NCI-H748 treated with DMSO at 0.1 percent for 48 hours (cell line): ENCODE data around the gene DNASE1L1.

Experiments
- DNase-seq: peaks from one replicate; lab custom pipeline; 2025; lab: John Stamatoyannopoulos, UW

The DNASE1L1 gene

DNA sequence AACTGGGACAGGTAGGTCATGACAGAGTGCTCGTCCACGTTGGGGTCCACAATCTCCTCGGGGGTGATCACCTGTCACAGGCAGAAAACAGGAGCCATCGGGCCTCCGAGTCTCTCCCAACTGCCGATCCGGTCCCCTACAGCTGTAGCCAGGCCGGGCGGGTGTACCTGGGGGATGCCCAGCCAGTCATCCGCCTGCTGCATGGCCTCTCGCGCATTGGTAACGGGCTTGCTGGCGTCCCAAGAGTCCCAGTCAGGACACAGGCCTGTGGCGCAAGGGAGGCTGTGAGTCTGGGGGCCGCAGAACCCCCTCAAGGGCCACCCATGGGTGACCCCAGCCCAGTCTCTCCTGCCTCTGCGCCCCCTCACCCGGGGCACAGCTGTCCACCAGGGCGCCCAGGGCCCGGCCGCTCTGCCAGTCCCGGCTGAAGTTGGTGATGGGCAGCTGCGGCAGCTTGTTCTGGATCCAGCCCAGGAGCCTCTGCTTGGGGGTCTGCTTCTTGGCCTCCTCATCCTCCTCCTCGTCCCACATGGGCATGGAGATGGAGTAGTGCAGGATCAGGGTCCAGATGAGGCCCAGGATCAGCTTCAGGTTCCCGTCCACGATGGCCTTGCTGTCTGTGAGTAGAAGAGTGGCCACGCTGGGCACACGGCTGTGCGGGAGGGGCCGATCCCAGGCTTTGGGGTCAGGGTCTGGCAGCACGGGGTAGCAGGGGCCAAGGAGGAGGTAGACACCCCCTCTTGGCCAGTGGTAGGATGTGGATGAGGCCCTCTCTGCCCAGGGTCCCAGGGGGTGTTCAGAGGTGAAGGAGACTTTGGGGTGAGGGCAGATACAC is 41.4 kb downstream of the DNASE1L1 start:
- no peak for DNase-seq

GRCh38 chrX:154366666-154367055 is 42.4 kb downstream of the DNASE1L1 start:
- no peak for DNase-seq

DNA sequence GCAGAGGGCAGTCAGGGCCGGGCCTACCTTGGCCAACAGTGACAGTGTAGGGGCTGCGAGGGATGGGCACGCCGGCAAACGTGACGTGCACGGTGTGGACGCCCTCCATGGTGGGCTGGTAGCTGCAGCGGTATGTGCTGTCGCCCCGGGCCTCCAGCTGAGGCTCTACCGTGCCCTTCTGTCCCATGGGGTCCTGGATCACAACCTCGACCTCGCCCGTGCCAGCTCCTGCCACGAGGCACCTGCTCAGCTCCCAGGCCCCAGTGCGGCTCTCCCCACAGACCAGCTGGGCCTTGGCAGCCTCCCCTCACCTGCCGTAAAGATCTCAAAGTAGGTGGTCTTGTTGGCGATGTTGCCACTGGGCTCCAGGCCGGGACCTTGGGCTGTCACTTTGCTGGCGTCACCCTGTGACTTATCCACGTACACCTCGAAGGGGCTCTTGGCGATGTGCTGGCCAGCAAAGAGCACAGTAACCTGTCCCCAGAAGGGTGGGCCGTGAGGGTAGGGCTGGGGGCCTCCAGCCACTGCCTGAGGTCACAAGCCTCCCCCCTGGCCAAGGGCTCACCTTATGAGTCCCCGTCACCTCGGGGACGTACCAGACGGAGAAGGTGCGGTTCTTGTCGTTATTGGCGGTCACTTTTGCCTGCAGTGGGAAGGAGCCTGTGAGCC is 42.9 kb downstream of the DNASE1L1 start:
- DNase-seq: no peak

DNA sequence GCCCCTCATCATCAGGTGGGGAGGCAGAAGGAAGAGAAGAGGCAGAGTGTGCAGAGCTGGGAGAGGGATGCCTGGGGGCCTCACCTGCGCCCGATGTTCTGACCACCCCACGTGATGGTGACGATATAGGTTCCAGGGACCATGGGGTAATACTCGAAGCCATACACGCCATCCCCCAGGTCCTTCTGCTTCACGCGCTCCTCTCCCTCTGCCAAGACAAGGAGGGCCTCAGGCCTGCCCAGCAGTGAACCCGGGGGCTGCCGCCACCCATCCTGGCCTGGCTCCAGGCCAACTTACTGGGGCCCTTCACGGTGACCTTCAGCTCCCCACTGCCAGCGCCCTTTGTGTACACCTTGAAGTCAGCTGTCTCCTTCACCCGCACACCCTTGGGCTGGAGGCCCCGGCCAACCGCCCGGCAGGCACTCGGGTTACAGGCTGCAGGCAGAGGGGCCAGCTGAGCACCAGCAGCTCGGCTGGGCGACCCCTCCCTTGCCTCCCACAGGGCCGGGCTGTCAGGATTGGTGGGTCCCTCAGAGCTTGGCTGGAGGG is 43.9 kb downstream of the DNASE1L1 start:
- no peak for DNase-seq

DNA sequence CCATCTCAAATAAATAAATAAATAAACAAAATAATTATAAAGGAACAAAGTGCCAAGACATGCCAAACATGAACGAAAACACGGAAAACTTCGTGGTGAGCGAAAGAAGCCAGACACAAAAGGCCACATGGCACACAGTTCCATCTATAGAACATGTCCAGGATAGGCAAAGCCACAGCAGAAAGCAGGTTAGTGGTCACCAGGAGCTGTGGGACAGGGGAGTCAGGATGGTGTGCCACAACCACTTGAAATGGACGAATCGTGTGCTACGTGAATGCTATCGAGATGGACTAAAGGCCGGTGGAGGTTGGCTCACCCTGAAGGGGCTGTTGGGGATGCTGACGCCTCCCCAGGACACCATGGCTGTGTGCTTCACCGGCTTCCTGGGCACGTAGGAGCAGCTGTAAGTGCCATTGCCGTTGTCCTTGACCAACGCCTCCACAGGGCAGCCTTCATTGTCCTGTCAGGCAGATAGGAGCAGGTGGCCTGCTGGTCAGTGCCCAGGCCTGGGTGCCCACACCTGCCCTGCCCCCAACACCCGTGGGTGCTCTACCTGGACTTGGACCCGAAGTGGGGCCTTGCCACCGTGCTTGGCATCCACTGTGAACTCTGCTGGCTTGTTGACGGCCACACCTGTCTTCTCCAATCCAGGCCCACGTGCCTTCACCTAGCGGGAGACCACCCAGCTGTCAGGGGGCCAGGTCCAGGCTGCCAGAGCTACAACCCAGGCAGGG is 45.2 kb downstream of the DNASE1L1 start:
- no peak for DNase-seq

DNA sequence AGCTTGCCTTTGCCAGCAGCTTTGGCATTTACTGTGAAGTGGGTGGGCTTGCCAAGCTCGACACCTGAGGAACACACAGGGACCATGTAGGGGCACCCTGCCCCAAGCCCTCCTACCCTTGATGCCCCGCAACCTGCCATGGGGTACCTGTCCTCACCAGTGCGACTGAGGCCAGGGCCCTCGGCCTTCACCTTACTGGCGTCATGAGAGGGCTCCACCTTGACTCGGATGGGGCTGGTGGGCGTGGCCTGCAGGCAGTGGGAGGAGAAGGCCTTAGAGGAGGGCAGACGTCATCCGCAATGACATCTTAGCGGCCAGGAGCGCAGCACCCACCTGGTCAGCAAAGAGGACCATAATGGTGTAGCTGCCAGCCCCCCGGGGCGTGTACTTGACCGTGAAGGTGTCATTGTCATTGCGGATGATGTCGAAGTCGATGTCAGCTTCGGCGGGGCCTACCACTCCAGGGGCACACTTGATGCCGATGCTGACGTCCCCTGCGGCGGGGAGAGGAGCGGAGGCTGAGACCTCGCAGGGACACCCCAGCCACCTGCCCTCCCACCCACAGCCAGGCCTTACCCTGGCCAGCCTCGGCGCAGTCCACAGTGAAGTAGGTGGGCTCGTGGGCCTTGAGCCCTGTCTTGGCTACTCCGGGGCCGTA is 46.8 kb downstream of the DNASE1L1 start:
- no peak for DNase-seq

GRCh38 chrX:154360155-154360713 is 48.8 kb downstream of the DNASE1L1 start:
- no peak for DNase-seq

GRCh38 chrX:154359362-154360154 is 49.5 kb downstream of the DNASE1L1 start:
- DNase-seq: no peak

DNA sequence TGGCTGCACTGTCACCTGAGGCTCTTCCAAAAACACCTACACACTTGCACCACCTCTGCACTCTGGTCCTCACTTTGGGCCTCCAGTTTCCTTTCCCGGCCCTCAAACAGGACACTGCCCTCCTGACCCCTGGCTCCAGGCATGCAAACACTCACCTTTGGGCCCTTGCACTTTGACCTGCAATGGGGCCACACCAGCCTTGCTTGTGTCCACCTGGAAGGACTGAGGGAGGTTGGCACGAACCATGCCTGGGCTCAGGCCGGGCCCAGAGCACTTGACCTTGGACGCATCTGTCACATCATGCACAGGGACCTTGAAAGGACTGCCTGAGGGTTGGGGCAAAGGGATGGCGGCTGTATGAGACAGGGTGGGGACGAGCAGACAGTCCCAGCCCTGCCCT is 50.2 kb downstream of the DNASE1L1 start:
- no peak for DNase-seq

DNA sequence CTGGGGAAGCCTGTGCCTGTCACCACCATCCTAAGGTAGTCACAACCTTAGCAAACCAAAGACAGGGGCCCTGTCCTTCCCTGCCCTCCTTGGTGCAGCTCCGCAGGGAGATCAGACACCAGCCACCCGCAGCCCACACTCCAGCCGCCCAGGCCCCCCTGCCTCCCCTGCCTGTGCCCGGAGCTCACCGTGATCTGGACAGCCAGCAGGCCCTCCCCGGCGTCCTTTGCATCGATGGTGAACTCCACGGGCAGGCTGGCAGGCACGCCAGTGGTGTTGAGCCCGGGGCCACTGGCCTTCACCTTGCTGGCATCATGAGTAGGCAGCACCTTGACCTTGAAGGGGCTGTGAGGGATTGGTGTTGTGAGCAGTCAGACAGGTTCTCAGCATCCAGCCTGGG is 51.0 kb downstream of the DNASE1L1 start:
- DNase-seq: no peak

DNA sequence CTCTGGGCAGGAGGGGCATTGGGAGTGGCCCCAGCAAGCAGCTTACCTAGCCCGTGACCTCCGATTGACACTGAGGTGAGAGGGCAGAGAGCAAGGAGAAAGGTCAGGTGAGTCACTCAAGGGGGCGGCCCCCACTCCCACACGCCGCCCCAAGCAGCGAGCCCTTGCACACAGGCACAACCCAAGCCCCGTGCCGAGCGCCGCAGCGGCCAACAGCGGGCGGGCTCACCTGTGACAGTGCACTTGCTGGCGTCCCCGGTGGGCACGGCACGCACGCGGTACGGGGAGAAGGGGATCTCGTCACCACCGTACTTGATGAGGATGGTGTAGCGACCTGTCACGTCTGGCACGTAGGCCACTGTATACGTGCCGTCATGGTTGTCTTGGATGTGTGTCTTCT is 51.8 kb downstream of the DNASE1L1 start:
- DNase-seq: no peak

DNA sequence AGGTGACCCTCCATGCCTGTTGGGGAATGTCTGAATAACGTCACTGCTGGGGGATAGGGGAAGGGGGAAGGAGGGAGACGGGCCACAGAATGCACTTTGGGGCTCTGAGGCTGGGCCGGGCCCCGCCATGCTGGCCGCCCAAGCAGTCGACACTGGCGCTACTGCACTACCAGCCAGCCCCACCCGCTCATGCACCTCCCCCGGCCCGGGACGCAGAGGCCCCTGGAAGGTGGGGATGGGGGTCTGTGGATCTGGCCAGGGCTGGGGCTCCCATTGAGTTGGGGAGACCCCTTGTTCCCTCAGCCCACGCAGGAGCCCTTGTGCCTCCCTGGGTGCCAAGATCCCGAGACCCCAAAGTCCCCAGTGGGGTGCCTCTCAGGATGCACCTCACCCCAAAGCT is 52.5 kb downstream of the DNASE1L1 start:
- no peak for DNase-seq

GRCh38 chrX:154355776-154356140 is 53.3 kb downstream of the DNASE1L1 start:
- no peak for DNase-seq

- DNase-seq: no peak
Measured at GRCh38 chrX:154355094-154355775, 53.8 kb downstream of the DNASE1L1 start.

DNA sequence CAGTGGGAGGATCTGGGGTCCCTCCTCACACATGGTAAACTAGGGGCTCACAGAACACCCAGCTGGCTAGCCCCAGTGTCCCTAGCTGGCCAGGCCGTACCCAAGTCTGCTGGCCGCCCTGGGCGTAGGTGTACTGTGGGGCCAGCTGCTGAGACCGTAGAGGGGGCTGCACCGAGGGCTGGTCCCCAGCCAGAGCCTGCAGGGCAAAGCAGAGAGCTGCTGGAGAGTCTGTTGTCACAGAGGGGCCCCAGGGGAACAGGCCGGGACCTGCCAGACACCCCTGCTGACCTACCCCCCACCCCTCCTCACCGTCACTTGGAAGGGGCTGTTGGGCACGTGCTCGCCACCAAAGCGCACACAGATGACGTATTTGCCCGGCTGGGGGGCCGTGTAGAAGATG is 54.5 kb downstream of the DNASE1L1 start:
- DNase-seq: no peak

- DNase-seq: no peak
Measured at GRCh38 chrX:154354013-154354412, 55.0 kb downstream of the DNASE1L1 start.

GRCh38 chrX:154353172-154353843 is 55.7 kb downstream of the DNASE1L1 start:
- no peak for DNase-seq

- no peak for DNase-seq
Measured at GRCh38 chrX:154352466-154352865, 56.6 kb downstream of the DNASE1L1 start.

DNA sequence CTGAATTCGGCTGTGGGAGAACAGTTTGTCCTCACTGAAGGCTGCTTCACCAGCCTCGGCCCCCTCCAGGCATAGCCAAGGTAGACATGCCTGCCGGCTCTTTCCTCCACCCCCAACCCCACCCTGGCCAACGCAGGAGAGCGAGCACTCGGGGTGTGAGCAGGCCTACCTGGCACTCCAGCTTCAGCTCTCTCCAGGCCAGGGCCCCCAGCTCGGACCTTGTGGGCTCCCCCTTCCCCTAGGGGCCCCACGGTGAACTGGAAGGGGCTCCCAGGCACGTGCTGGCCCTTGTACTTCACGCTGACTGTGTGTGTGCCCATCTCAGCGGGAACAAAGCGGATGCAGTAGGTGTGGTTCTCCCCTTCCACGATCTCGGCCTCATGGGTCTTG is 57.0 kb downstream of the DNASE1L1 start:
- no peak for DNase-seq
